ENCODE measurements around the gene UBE3D. TPM values are rescaled to one million over a fixed set of nuclear protein-coding genes. Genes with fewer than 3 reads are reported as not detected.

UBE3D gene
- total and polyA plus RNA-seq, 2 experiments from 2014 or later, result 17.5 to 31.4 TPM

DNA sequence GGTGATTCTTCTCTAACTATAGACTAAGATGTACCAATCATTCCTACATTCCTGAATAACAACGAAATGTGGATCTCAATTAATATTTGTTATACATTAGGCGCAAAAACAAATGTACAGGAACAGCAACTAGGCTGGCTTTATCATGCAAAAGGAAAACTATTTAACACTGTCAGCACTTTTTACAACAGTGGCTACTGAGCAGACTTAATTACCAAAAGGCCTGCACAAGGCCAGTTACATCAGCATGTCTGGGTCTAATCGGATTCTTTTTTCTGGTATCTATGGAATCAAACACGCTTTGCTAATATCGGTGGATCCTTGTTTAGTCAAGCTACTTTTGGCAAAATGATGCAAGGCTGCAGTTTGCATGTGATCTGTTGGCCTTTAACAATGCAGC is 176.5 kb downstream of the UBE3D start:
- H3K27me3 Mint-ChIP-seq (ENCODE audit: insufficient read depth, low read depth, poor library complexity), result no peaks in the 10 kb centered on the region

More for the DNA sequence above, 176.5 kb downstream of the UBE3D start:
- Histone ChIP-seq H4K20me1 (replicated peaks; ENCODE audit: insufficient read depth) (no peaks in the 10 kb centered on the region), H2AFZ (no peak overlapping the region), H3K4me2 (no peak overlapping the region), H3K79me2 (replicated peaks; ENCODE audit: insufficient read depth) (no peaks in the 10 kb centered on the region), H3K4me3 (no peak overlapping the region), H3K27ac (ENCODE audit: low read depth) (no peak overlapping the region), H3K36me3 (ENCODE audit: insufficient read depth) (no peaks in the 10 kb centered on the region; the same call in 1 of the 2 replicates), H3K9me2 (ENCODE audit: insufficient read depth) (no peaks in the 10 kb centered on the region), H3F3A (replicated peaks; ENCODE audit: low read depth) (no peaks in the 10 kb centered on the region), H3K4me1 (ENCODE audit: insufficient read depth) (0 out of 2 replicates have a peak, but pooled peaks cover 15% of the 10 kb centered on the region), H3K27me3 (ENCODE audit: insufficient read depth) (no peaks in the 10 kb centered on the region)
- Mint-ChIP-seq H3K27ac (no peak overlapping the region), H3K9me3 (no peaks in the 10 kb centered on the region), H3K36me3 (ENCODE audit: low read depth) (peaks cover 7% of the 10 kb centered on the region; the same call in 2 of the 3 replicates), H3K4me3 (no peak overlapping the region), H3K4me1 (peaks cover 14% of the 10 kb centered on the region)
- no peak for DNase-seq (ENCODE audit: low spot score)
- ATAC-seq, result no peak
- TF ChIP-seq CREB1 (CRISPR knock-in tag; IDR thresholded peaks at IDR 0.05; ENCODE audit: low read depth) (no peak), EZH2 (IDR thresholded peaks at IDR 0.05; ENCODE audit: low read depth, unreplicated experiment) (no peak), NANOG (IDR thresholded peaks at IDR 0.05; ENCODE audit: borderline replicate concordance) (no peak), ZNF331 (CRISPR knock-in tag; IDR thresholded peaks at IDR 0.05; ENCODE audit: low read depth) (no peak), JUNB (IDR thresholded peaks at IDR 0.05; ENCODE audit: unreplicated experiment) (no peak), EZH2phosphoT487 (IDR thresholded peaks at IDR 0.05; ENCODE audit: unreplicated experiment) (no peak), ZNF114 (CRISPR knock-in tag; IDR thresholded peaks at IDR 0.05) (no peak), STAT1 (IDR thresholded peaks at IDR 0.05; ENCODE audit: unreplicated experiment) (no peak)
- TF ChIP-seq, protein P1, sequence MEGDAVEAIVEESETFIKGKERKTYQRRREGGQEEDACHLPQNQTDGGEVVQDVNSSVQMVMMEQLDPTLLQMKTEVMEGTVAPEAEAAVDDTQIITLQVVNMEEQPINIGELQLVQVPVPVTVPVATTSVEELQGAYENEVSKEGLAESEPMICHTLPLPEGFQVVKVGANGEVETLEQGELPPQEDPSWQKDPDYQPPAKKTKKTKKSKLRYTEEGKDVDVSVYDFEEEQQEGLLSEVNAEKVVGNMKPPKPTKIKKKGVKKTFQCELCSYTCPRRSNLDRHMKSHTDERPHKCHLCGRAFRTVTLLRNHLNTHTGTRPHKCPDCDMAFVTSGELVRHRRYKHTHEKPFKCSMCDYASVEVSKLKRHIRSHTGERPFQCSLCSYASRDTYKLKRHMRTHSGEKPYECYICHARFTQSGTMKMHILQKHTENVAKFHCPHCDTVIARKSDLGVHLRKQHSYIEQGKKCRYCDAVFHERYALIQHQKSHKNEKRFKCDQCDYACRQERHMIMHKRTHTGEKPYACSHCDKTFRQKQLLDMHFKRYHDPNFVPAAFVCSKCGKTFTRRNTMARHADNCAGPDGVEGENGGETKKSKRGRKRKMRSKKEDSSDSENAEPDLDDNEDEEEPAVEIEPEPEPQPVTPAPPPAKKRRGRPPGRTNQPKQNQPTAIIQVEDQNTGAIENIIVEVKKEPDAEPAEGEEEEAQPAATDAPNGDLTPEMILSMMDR (conservative IDR thresholded peaks at IDR 0.05; ENCODE audit: low read depth in 2 of 2), result no peak
- TF ChIP-seq, protein P2, sequence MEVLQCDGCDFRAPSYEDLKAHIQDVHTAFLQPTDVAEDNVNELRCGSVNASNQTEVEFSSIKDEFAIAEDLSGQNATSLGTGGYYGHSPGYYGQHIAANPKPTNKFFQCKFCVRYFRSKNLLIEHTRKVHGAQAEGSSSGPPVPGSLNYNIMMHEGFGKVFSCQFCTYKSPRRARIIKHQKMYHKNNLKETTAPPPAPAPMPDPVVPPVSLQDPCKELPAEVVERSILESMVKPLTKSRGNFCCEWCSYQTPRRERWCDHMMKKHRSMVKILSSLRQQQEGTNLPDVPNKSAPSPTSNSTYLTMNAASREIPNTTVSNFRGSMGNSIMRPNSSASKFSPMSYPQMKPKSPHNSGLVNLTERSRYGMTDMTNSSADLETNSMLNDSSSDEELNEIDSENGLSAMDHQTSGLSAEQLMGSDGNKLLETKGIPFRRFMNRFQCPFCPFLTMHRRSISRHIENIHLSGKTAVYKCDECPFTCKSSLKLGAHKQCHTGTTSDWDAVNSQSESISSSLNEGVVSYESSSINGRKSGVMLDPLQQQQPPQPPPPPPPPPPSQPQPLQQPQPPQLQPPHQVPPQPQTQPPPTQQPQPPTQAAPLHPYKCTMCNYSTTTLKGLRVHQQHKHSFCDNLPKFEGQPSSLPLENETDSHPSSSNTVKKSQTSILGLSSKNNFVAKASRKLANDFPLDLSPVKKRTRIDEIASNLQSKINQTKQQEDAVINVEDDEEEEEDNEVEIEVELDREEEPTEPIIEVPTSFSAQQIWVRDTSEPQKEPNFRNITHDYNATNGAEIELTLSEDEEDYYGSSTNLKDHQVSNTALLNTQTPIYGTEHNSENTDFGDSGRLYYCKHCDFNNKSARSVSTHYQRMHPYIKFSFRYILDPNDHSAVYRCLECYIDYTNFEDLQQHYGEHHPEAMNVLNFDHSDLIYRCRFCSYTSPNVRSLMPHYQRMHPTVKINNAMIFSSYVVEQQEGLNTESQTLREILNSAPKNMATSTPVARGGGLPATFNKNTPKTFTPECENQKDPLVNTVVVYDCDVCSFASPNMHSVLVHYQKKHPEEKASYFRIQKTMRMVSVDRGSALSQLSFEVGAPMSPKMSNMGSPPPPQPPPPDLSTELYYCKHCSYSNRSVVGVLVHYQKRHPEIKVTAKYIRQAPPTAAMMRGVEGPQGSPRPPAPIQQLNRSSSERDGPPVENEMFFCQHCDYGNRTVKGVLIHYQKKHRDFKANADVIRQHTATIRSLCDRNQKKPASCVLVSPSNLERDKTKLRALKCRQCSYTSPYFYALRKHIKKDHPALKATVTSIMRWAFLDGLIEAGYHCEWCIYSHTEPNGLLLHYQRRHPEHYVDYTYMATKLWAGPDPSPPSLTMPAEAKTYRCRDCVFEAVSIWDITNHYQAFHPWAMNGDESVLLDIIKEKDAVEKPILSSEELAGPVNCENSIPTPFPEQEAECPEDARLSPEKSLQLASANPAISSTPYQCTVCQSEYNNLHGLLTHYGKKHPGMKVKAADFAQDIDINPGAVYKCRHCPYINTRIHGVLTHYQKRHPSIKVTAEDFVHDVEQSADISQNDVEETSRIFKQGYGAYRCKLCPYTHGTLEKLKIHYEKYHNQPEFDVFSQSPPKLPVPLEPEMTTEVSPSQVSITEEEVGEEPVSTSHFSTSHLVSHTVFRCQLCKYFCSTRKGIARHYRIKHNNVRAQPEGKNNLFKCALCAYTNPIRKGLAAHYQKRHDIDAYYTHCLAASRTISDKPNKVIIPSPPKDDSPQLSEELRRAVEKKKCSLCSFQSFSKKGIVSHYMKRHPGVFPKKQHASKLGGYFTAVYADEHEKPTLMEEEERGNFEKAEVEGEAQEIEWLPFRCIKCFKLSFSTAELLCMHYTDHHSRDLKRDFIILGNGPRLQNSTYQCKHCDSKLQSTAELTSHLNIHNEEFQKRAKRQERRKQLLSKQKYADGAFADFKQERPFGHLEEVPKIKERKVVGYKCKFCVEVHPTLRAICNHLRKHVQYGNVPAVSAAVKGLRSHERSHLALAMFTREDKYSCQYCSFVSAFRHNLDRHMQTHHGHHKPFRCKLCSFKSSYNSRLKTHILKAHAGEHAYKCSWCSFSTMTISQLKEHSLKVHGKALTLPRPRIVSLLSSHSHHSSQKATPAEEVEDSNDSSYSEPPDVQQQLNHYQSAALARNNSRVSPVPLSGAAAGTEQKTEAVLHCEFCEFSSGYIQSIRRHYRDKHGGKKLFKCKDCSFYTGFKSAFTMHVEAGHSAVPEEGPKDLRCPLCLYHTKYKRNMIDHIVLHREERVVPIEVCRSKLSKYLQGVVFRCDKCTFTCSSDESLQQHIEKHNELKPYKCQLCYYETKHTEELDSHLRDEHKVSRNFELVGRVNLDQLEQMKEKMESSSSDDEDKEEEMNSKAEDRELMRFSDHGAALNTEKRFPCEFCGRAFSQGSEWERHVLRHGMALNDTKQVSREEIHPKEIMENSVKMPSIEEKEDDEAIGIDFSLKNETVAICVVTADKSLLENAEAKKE (CRISPR knock-in tag; IDR thresholded peaks at IDR 0.05), result no peak
